H9 (cell line): ENCODE measurements around the gene NSUN7. TPM values are rescaled to one million over a fixed set of nuclear protein-coding genes. Genes with fewer than 3 reads are reported as not detected.

ENCODE experiments used
- DNase-seq: peaks from one replicate; pipeline ENCODE4 v3.0.0-alpha.2; 2017
- H2AFZ ChIP-seq: one replicate; pipeline ENCODE4 v1.6.1; 2013; ENCODE audit warnings: mild to moderate bottlenecking, low read length, control low read depth, moderate library complexity
- H2AK5ac ChIP-seq: 2 replicates; pipeline ENCODE4 v1.6.1; 2013; ENCODE audit warnings: low read length, control low read depth, mixed read lengths; ENCODE audit not compliant: insufficient read length
- H2BK120ac ChIP-seq: one replicate; pipeline ENCODE4 v1.6.1; 2013; ENCODE audit warnings: low read depth, mild to moderate bottlenecking, low read length, control low read depth, inconsistent platforms; ENCODE audit not compliant: poor library complexity, severe bottlenecking
- H2BK12ac ChIP-seq: 2 replicates; pipeline ENCODE4 v1.6.1; 2013; ENCODE audit warnings: low read length, control low read depth, mixed read lengths, low read depth; ENCODE audit not compliant: insufficient read length
- H2BK15ac ChIP-seq: 2 replicates; pipeline ENCODE4 v1.6.1; 2013; ENCODE audit warnings: low read depth, low read length, control low read depth
- H2BK20ac ChIP-seq: one replicate; pipeline ENCODE4 v1.6.1; 2013; ENCODE audit warnings: low read depth, mild to moderate bottlenecking, low read length, control low read depth, inconsistent platforms; ENCODE audit not compliant: poor library complexity, severe bottlenecking
- H2BK5ac ChIP-seq: 2 replicates; pipeline ENCODE4 v1.6.1; 2013; ENCODE audit warnings: low read length, control low read depth, mixed read lengths; ENCODE audit not compliant: insufficient read length
- H3K14ac ChIP-seq: 2 replicates; pipeline ENCODE4 v1.6.1; 2013; ENCODE audit warnings: low read length, control low read depth; ENCODE audit not compliant: insufficient read depth
- H3K18ac ChIP-seq: 2 replicates; pipeline ENCODE4 v1.6.1; 2013; ENCODE audit warnings: low read depth, mild to moderate bottlenecking, mixed read lengths, low read length, control low read depth; ENCODE audit not compliant: insufficient read length
- H3K23ac ChIP-seq: 2 replicates; pipeline ENCODE4 v1.6.1; 2013; ENCODE audit warnings: low read length, control low read depth, mixed read lengths, low read depth; ENCODE audit not compliant: insufficient read length
- H3K23me2 ChIP-seq: 2 replicates; pipeline ENCODE4 v1.6.1; 2013; ENCODE audit warnings: low read depth, mild to moderate bottlenecking, mixed read lengths, low read length, control low read depth; ENCODE audit not compliant: insufficient read length, poor library complexity, severe bottlenecking
- H3K27ac ChIP-seq: 2 replicates; pipeline ENCODE4 v1.5.1; 2013; ENCODE audit warnings: low read length, control low read depth, mixed read lengths, low read depth; ENCODE audit not compliant: insufficient read length
- H3K27me3 ChIP-seq: 2 replicates; pipeline ENCODE4 v1.6.1; 2013; ENCODE audit warnings: low read length, control low read depth, inconsistent platforms; ENCODE audit not compliant: insufficient read depth
- H3K4ac ChIP-seq: 2 replicates; pipeline ENCODE4 v1.6.1; 2013; ENCODE audit warnings: low read depth, mild to moderate bottlenecking, control low read depth, inconsistent platforms, low read length, moderate library complexity
- H3K4me1 ChIP-seq: 2 replicates; pipeline ENCODE4 v1.6.1; 2013; ENCODE audit warnings: low read length, control low read depth, inconsistent platforms; ENCODE audit not compliant: insufficient read depth
- H3K4me2 ChIP-seq: 2 replicates; pipeline ENCODE4 v1.6.1; 2013; ENCODE audit warnings: low read length, control low read depth, mixed read lengths; ENCODE audit not compliant: insufficient read length, insufficient read depth
- H3K56ac ChIP-seq: 2 replicates; pipeline ENCODE4 v1.6.1; 2013; ENCODE audit warnings: low read depth, mild to moderate bottlenecking, mixed read lengths, low read length, control low read depth; ENCODE audit not compliant: insufficient read length
- H3K79me1 ChIP-seq: 2 replicates; pipeline ENCODE4 v1.6.1; 2013; ENCODE audit warnings: low read depth, mild to moderate bottlenecking, moderate library complexity, low read length, control low read depth, inconsistent platforms; ENCODE audit not compliant: insufficient read depth, poor library complexity, severe bottlenecking
- H3K79me2 ChIP-seq: 2 replicates; pipeline ENCODE4 v1.6.1; 2013; ENCODE audit warnings: low read length, control low read depth, inconsistent platforms; ENCODE audit not compliant: insufficient read depth
- H3K9ac ChIP-seq: 2 replicates; pipeline ENCODE4 v1.6.1; 2013; ENCODE audit warnings: low read length, control low read depth, mixed read lengths; ENCODE audit not compliant: insufficient read length; ENCODE audit errors: extremely low read depth
- H3K9me3 ChIP-seq: one replicate; pipeline ENCODE4 v1.6.1; 2013; ENCODE audit warnings: low read depth, low read length, inconsistent platforms; ENCODE audit not compliant: control insufficient read depth
- H3T11ph ChIP-seq: one replicate; pipeline ENCODE4 v1.6.1; 2013; ENCODE audit warnings: mild to moderate bottlenecking, low read length, control low read depth, inconsistent platforms
- H4K20me1 ChIP-seq: one replicate; pipeline ENCODE4 v1.6.1; 2013; ENCODE audit not compliant: control insufficient read depth, insufficient read length, insufficient read depth
- H4K5ac ChIP-seq: 2 replicates; pipeline ENCODE4 v1.6.1; 2013; ENCODE audit warnings: low read depth, mild to moderate bottlenecking, mixed read lengths, low read length, control low read depth; ENCODE audit not compliant: insufficient read length
- H4K8ac ChIP-seq: replicated peaks from 2 replicates; pipeline ENCODE4 v1.6.1; 2013; ENCODE audit warnings: low read length, control low read depth, mixed read lengths, low read depth; ENCODE audit not compliant: insufficient read length
- H4K91ac ChIP-seq: 2 replicates; pipeline ENCODE4 v1.6.1; 2013; ENCODE audit warnings: low read depth, mild to moderate bottlenecking, moderate library complexity, mixed read lengths, low read length, control low read depth; ENCODE audit not compliant: insufficient read length
- H3K27ac Mint-ChIP-seq, 3 experiments: 2 replicates in 2 of 3; 3 replicates in 1 of 3; pipeline ENCODE4 v1.8.0; 2020 to 2021; ENCODE audit warnings: mixed read lengths in 3 of 3, mild to moderate bottlenecking in 1 of 3, moderate library complexity in 1 of 3
- H3K27me3 Mint-ChIP-seq: 2 replicates; pipeline ENCODE4 v1.8.0; 2021; ENCODE audit warnings: low read depth, mild to moderate bottlenecking, moderate library complexity, mixed read lengths
- H3K36me3 Mint-ChIP-seq, 3 experiments: 2 replicates in 2 of 3; 3 replicates in 1 of 3; pipeline ENCODE4 v1.8.0; 2020 to 2021; ENCODE audit warnings: low read depth in 3 of 3, mixed read lengths in 3 of 3; ENCODE audit not compliant: insufficient read depth in 1 of 3
- H3K4me1 Mint-ChIP-seq, 2 experiments: 2 replicates each; pipeline ENCODE4 v1.8.0; 2020; ENCODE audit warnings: mixed read lengths in 2 of 2
- H3K4me3 Mint-ChIP-seq, 2 experiments: 2 replicates in 1 of 2; 3 replicates in 1 of 2; pipeline ENCODE4 v1.8.0; 2020 to 2021; ENCODE audit warnings: mild to moderate bottlenecking in 2 of 2, mixed read lengths in 2 of 2, moderate library complexity in 1 of 2
- H3K9me3 Mint-ChIP-seq, 2 experiments: 2 replicates in 1 of 2; 3 replicates in 1 of 2; pipeline ENCODE4 v1.8.0; 2020; ENCODE audit warnings: mild to moderate bottlenecking in 2 of 2, mixed read lengths in 2 of 2, moderate library complexity in 1 of 2
- CTCF ChIP-seq: fragments of 200-600 bp; sonication (generic); conservative IDR thresholded peaks from 3 replicates; pipeline ENCODE4 v1.8.0; 2021; ENCODE audit warnings: antibody characterized with exemption, mild to moderate bottlenecking
- WGBS: extraction: QIAGEN DNeasy Blood & Tissue Kit; methylation state at CpG from one replicate; pipeline ENCODE4 v1.1.7; 2013; ENCODE audit warnings: missing lambda C conversion rate, low lambda C conversion rate, mixed read lengths; ENCODE audit not compliant: insufficient read length; ENCODE audit errors: extremely low coverage; 5-methylcytosine and 5-hydroxymethylcytosine counted together
- total RNA-seq: library from RNA; stranded (reverse); gene quantifications from 2 replicates; pipeline ENCODE4 v1.2.1, GENCODE V29; 2021

NSUN7 gene
- total RNA-seq, 1 experiment from 2014 or later = 15.9 TPM

GRCh38 chr4:40744218-40744617 lies 5.5 kb upstream of the NSUN7 start:
- no peaks in the 10 kb centered on the region for H3K9me3 ChIP-seq
- Mint-ChIP-seq H3K4me3 (no peak overlapping the region), H3K27me3 (no peaks in the 10 kb centered on the region), H3K4me1 (no peaks in the 10 kb centered on the region), H3K36me3 (no peaks in the 10 kb centered on the region), H3K27ac (no peak overlapping the region), H3K9me3 (no peaks in the 10 kb centered on the region)
- no peak overlapping the region for H2AK5ac ChIP-seq
- no peak overlapping the region for H4K8ac ChIP-seq
- H3K23me2 ChIP-seq = no peaks in the 10 kb centered on the region
- H3K4me1 ChIP-seq = peaks cover 4% of the 10 kb centered on the region; the same call in 1 of the 2 replicates
- H3K18ac ChIP-seq = no peak overlapping the region
- no peak for TF ChIP-seq CTCF
- H2BK15ac ChIP-seq = no peak overlapping the region
- H4K5ac ChIP-seq = no peak overlapping the region
- no peak overlapping the region for H2AFZ ChIP-seq
- H2BK20ac ChIP-seq = no peak overlapping the region
- DNase-seq = no peak
- no peak overlapping the region for H2BK120ac ChIP-seq
- H3K79me1 ChIP-seq = no peaks in the 10 kb centered on the region
- H3K4me2 ChIP-seq = no peak overlapping the region
- H3K56ac ChIP-seq = no peak overlapping the region
- no peaks in the 10 kb centered on the region for H3K27me3 ChIP-seq
- H3K4ac ChIP-seq = no peak overlapping the region
- H3K79me2 ChIP-seq = no peaks in the 10 kb centered on the region
- H4K20me1 ChIP-seq = no peaks in the 10 kb centered on the region
- WGBS = no CpG with 5 or more reads among the region's 3 CpGs
- no peak overlapping the region for H3K27ac ChIP-seq
- H2BK12ac ChIP-seq = no peak overlapping the region
- no peak overlapping the region for H2BK5ac ChIP-seq
- no peak overlapping the region for H3T11ph ChIP-seq
- no peak overlapping the region for H4K91ac ChIP-seq
- no peak overlapping the region for H3K9ac ChIP-seq
- no peak overlapping the region for H3K14ac ChIP-seq
- H3K23ac ChIP-seq = no peak overlapping the region
